Middle frontal gyrus (tissue), 1 donor: ENCODE results near the gene FKBP9.
"Not testable (repeated sequence)": the region's sequence is repeated elsewhere in the genome, so short reads cannot be mapped to it uniquely, and the experiment has no call there.

Experiments used
- DNase-seq: peaks from one replicate; pipeline ENCODE4 v3.0.0-alpha.2; 2015; ENCODE audit warnings: low spot score; ENCODE audit errors: extremely low spot score

Gene FKBP9

GRCh38 chr7:32948202-32948601 is 9.0 kb upstream of the FKBP9 start:
- DNase-seq = no peak

- no peak for DNase-seq
These were observed 4.4 kb upstream of the FKBP9 start for GRCh38 chr7:32952876-32953275.

DNA sequence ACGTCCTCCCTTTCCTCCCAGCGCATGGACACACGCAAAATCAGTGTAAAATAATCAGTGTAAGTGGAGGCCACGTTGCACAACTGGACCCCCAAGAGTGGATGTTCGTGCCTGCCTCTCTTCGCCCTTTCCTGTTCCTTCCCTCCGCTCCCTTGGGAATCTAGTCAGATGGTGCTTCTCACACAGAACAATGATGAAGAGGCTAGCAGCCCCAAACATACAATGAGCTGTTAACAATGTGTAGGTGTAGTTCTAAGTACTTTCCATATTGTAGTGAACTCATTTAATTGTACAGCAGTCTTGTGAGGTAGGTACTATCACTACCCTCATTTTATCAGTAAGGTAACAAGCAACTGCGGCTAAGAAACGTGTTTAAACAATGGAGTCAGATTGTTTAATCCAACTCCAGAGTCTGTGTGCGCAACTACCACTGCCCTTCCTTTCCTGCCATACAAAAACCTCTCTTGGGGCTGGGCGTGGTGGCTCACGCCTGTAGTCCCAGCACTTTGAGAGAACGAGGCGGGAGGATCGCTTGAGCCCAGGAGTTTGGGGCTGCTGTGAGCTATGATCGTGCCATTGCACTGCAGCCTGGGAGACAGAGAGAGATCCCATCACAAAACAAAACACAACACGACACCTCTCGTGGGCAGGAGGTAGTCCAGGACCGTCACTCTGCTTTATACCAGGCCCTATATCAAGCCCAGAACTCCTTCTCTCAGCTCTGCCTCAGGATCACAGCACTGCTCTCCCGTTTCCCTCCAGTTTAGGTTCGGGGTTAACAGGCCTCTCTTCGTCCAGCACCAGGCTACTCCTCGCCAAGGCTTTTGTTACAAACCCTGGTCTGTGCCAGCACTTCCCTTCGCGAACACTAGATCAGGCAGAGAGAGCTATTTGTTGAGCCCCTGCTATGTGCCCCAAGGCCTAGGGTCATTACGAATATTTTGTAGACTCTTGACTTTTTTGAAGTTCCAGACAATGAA is 1.1 kb downstream of the FKBP9 start:
- DNase-seq = no peak

- not testable (repeated sequence) for DNase-seq
These were observed 6.7 kb downstream of the FKBP9 start for GRCh38 chr7:32963880-32964301.

GRCh38 chr7:32964461-32965159 is 7.4 kb downstream of the FKBP9 start:
- DNase-seq = not testable (repeated sequence)

GRCh38 chr7:32966489-32967267 is 9.4 kb downstream of the FKBP9 start:
- not testable (repeated sequence) for DNase-seq

DNA sequence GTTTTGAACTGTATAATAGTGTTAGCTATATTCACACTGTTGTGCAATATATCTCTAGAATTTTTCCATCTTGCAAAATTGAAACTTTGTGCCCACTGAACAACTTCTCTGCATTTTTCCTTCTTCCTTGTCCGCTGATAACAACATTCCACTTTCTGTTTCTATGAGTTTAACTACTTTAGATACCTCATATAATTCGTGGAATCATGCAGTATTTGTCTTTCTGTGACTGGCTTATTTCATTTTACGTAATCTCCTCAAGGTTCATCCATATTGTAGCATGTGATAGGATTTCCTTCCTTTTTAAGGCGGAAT is 10.0 kb downstream of the FKBP9 start:
- DNase-seq = not testable (repeated sequence)

DNA sequence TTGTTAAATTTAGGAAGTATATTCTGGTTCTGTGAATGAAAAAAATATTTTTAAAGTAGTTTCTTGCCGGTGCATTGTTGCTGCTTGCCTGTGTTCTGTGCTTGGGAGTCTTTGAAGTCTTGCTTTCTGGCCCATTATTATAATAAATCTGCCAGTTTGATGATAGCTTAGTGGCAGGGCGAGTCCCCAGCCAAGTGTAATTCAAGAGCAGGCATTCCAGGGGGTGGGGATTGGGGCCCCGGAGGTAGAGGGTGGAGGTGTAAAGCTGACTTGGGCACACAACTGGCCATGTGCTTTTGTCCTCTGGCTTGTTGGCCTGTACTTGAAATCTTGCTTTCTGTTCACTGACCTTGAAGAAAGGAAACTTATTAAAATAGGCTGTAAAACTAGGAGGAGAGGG is 14.7 kb downstream of the FKBP9 start:
- not testable (repeated sequence) for DNase-seq

DNA sequence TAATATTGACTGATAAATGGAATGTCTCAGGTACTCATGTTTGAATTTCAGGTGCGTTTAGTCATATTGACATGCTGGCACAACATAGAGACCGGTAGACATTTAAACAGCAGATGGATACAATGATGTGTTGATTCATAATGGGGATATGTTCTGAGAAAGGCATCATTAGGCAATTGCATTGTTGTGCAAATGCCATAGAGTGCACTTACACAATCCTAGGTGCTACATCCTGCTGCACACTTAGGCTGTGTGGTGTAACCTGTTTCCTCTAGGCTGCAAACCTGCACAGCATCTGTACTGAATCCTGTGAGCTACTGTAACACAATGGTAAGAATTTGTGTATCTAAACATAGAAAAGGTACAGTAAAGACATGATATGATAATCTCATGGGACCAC is 19.9 kb downstream of the FKBP9 start:
- not testable (repeated sequence) for DNase-seq

GRCh38 chr7:32979246-32979645 is 22.0 kb downstream of the FKBP9 start:
- DNase-seq = not testable (repeated sequence)

- not testable (repeated sequence) for DNase-seq
These were observed 22.7 kb downstream of the FKBP9 start for GRCh38 chr7:32979902-32980301.

- DNase-seq = not testable (repeated sequence)
These were observed 30.9 kb downstream of the FKBP9 start for GRCh38 chr7:32988148-32988547.

DNA sequence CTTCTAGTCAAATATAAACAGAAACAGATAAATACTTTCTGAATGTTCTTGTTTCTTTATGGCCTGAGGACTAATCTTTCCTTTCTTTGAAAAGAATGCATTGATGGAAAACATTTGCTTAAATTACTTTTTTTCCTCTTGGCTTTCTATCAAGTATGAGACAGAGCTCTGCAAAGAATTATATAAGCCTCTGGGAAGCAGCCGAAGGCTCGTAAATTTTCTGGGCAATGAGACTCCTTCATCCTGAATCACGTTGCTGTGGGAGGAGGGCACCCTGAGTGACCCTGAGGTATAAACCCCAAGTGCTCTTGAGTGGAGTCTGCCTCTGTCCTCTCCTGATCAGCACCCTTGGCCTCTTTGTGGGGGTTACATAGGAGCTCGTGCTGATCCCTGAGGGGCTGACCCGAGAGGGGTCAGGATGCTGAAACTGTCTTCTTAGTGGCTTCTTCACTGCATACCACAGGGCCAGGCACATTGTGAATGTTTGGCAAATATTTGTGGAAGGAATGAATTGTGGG is 33.9 kb downstream of the FKBP9 start:
- DNase-seq = not testable (repeated sequence)

- not testable (repeated sequence) for DNase-seq
These were observed 34.9 kb downstream of the FKBP9 start for GRCh38 chr7:32991975-32992700.

DNA sequence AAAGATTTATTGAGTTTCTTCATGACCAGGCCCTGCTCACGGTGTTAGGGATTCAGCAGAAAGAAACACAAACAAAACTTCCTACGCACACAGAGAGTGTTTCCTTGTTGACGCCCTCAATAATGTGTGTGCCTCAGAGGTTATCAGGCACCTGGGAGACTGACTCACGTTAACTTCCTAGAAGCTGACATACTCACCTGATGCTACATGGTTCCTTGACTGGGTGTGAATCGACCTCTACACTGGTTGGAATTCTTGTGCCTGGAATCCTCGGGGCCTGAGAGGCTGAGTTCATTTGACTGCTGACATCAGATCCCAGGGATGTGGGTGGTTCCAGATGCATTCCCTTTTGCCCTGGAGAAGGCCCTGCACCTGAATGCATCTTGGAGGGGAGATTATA is 35.5 kb downstream of the FKBP9 start:
- not testable (repeated sequence) for DNase-seq

- DNase-seq = not testable (repeated sequence)
These were observed 40.7 kb downstream of the FKBP9 start for GRCh38 chr7:32997956-32998355.

GRCh38 chr7:32998361-32999171 is 41.3 kb downstream of the FKBP9 start:
- not testable (repeated sequence) for DNase-seq

GRCh38 chr7:32999380-32999779 is 42.1 kb downstream of the FKBP9 start:
- not testable (repeated sequence) for DNase-seq

- not testable (repeated sequence) for DNase-seq
These were observed 45.9 kb downstream of the FKBP9 start for GRCh38 chr7:33003111-33003510.
